ENCODE data around the gene BTAF1. TPM values are rescaled to one million over a fixed set of nuclear protein-coding genes. Genes with fewer than 3 reads are reported as not detected.

The BTAF1 gene
- total RNA-seq, 1 experiment from 2014 or later = 45.2 TPM

DNA sequence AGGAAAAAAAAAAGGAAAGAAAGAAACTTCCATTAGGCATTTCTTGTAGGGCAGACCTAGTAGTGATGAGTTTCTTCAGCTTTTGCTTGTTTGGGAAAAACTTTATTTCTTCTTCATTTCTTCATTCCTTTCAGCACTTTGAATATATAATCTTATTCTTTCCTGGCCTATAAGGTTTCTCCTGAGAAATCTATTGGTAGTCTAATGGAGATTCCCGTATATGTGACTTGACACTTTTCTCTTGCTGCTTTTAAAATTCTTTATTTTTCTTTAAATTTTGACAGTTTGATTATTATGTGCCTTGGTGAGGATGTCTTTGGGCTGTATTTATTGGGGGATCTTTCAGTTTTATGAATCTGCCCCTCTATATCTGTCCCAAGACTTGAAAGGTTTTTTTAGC, 3.9 kb upstream of the BTAF1 start:
- H4K91ac ChIP-seq (ENCODE audit: insufficient read length, low read depth, low read length) = no peak overlapping the region
- no peak overlapping the region for H3K4me2 ChIP-seq (ENCODE audit: insufficient read depth, insufficient read length, low read length)
- WGBS (ENCODE audit: extremely low coverage, insufficient read length, low lambda C conversion rate) = no CpG with 5 or more reads among the region's 1 CpG
- H3K27ac ChIP-seq (ENCODE audit: insufficient read length, low read depth, low read length) = no peak overlapping the region
- peaks cover 4% of the 10 kb centered on the region for H3K23me2 ChIP-seq (ENCODE audit: insufficient read length, low read depth, low read length, poor library complexity, severe bottlenecking)
- peaks cover 2% of the 10 kb centered on the region; the same call in 1 of the 2 replicates for H3K79me2 ChIP-seq (ENCODE audit: insufficient read depth, low read length)
- no peak overlapping the region for H2BK15ac ChIP-seq (ENCODE audit: low read depth, low read length)
- H2AK5ac ChIP-seq (ENCODE audit: insufficient read length, low read length) = no peak overlapping the region
- no peak overlapping the region for H3K4ac ChIP-seq (ENCODE audit: low read depth, low read length)
- no peak overlapping the region for H3T11ph ChIP-seq (ENCODE audit: low read length)
- H2BK120ac ChIP-seq (ENCODE audit: low read depth, low read length, poor library complexity, severe bottlenecking) = no peak overlapping the region
- H3K79me1 ChIP-seq (ENCODE audit: insufficient read depth, low read depth, low read length, poor library complexity, severe bottlenecking) = no peaks in the 10 kb centered on the region
- H3K14ac ChIP-seq (ENCODE audit: insufficient read depth, low read length) = no peak overlapping the region
- Mint-ChIP-seq H3K27me3 (ENCODE audit: low read depth) (peaks cover 3% of the 10 kb centered on the region), H3K27ac (no peak overlapping the region), H3K4me1 (peaks cover 10 to 11% of the 10 kb centered on the region in 2 experiments), H3K9me3 (peaks cover 4 to 5% of the 10 kb centered on the region in 2 experiments), H3K36me3 (ENCODE audit: insufficient read depth in 1 of 3, low read depth in 3 of 3) (peaks cover 2 to 5% (median 3%) of the 10 kb centered on the region in 3 experiments; a peak in 5 of 7 replicates), H3K4me3 (no peak overlapping the region)
- TF ChIP-seq, protein P1, sequence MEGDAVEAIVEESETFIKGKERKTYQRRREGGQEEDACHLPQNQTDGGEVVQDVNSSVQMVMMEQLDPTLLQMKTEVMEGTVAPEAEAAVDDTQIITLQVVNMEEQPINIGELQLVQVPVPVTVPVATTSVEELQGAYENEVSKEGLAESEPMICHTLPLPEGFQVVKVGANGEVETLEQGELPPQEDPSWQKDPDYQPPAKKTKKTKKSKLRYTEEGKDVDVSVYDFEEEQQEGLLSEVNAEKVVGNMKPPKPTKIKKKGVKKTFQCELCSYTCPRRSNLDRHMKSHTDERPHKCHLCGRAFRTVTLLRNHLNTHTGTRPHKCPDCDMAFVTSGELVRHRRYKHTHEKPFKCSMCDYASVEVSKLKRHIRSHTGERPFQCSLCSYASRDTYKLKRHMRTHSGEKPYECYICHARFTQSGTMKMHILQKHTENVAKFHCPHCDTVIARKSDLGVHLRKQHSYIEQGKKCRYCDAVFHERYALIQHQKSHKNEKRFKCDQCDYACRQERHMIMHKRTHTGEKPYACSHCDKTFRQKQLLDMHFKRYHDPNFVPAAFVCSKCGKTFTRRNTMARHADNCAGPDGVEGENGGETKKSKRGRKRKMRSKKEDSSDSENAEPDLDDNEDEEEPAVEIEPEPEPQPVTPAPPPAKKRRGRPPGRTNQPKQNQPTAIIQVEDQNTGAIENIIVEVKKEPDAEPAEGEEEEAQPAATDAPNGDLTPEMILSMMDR (conservative IDR thresholded peaks at IDR 0.05) = no peak
- no peaks in the 10 kb centered on the region for H3K4me1 ChIP-seq (ENCODE audit: insufficient read depth, low read length)
- no peak overlapping the region for H3K56ac ChIP-seq (ENCODE audit: insufficient read length, low read depth, low read length)
- H4K5ac ChIP-seq (ENCODE audit: insufficient read length, low read depth, low read length) = no peak overlapping the region
- no peak overlapping the region for H2BK20ac ChIP-seq (ENCODE audit: low read depth, low read length, poor library complexity, severe bottlenecking)
- no peak overlapping the region for H4K8ac ChIP-seq (replicated peaks; ENCODE audit: insufficient read length, low read depth, low read length)
- no peak overlapping the region for H3K9ac ChIP-seq (ENCODE audit: extremely low read depth, insufficient read length, low read length)
- H3K9me3 ChIP-seq (ENCODE audit: control insufficient read depth, low read depth, low read length) = no peaks in the 10 kb centered on the region
- H4K20me1 ChIP-seq (ENCODE audit: control insufficient read depth, insufficient read depth, insufficient read length) = no peaks in the 10 kb centered on the region
- no peak overlapping the region for H2BK12ac ChIP-seq (ENCODE audit: insufficient read length, low read depth, low read length)
- H2AFZ ChIP-seq (ENCODE audit: low read length) = no peak overlapping the region
- no peak overlapping the region for H3K18ac ChIP-seq (ENCODE audit: insufficient read length, low read depth, low read length)
- no peaks in the 10 kb centered on the region for H3K27me3 ChIP-seq (ENCODE audit: insufficient read depth, low read length)
- no peak overlapping the region for H2BK5ac ChIP-seq (ENCODE audit: insufficient read length, low read length)
- H3K23ac ChIP-seq (ENCODE audit: insufficient read length, low read depth, low read length) = no peak overlapping the region
- DNase-seq = no peak
